ENCODE data around the gene MET. TPM values are rescaled to one million over a fixed set of nuclear protein-coding genes. Genes with fewer than 3 reads are reported as not detected.

Gene MET
- total RNA-seq, 1 experiment from 2014 or later: 200 TPM

DNA sequence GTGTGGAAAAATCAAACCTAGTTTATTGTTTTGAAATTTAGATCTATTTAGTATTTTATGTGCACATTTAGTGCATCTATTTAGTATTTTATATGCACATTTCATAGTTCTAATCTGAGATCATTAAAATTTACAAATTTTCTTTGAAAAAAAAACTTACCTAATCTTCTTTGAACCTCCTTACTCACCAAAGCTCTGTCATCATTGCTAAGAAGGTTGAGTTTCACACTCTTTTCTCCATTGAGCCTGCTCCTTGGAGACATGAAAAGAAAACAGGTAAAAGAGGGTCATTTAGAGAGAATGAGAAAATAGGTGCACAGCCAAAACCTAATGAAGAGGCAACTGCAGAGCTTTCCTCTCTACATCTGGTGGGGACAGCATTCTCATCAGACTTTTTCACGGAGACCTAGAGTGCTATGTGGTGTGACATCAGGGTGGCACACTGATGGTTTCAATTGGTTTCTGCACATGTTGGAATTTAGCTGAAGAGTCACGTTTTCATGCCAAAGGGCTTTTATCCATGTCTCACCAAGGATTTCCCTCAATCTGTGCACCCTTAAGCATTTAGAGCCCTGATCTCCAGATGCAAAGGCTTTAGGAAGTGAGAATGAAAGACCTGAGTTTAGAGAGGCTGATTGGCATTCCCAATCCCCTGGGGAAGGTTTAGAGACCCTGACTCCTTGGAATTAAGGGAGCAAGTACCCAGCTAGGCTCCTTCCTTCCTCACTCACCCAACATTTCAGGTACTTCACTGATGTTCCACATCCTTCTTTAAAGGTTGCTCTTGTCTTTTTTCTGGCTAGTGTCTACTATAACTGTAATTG is 101.1 kb downstream of the MET start:
- DNase-seq (ENCODE audit: low read depth, low spot score) (no peak), ATAC-seq (no peak)
- H4K20me1 ChIP-seq (ENCODE audit: insufficient read depth): no peaks in the 10 kb centered on the region
- H3K9me3 ChIP-seq (ENCODE audit: control insufficient read depth in 1 of 2, insufficient read depth in 1 of 2, low read depth in 1 of 2, low read length in 2 of 2): no peaks in the 10 kb centered on the region
- TF ChIP-seq, protein P1, sequence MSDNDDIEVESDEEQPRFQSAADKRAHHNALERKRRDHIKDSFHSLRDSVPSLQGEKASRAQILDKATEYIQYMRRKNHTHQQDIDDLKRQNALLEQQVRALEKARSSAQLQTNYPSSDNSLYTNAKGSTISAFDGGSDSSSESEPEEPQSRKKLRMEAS (IDR thresholded peaks at IDR 0.05): no peak
- no peak for TF ChIP-seq POLR2A (IDR thresholded peaks at IDR 0.05; ENCODE audit: borderline replicate concordance, extremely low read depth, insufficient read depth, insufficient read length)
- TF ChIP-seq POLR2AphosphoS5 (IDR thresholded peaks at IDR 0.05; ENCODE audit: low read depth, low read length): 0 out of 2 replicates have a peak, but pooled peaks have one; percentile 28
- H3K27ac ChIP-seq (ENCODE audit: low read depth, low read length): peak overlapping the region; percentile 97
- H3K79me2 ChIP-seq (ENCODE audit: insufficient read depth, low read length): peaks cover 48% of the 10 kb centered on the region
- POLR2A ChIA-PET: interaction anchor here (1.5 kb wide), 2 partner anchors 10 to 247 kb away, joined by 3 to 8 read pairs; no protein-coding TSS in a partner anchor
- BruUV-seq (replicated peaks): no TSS peak
- no peaks in the 10 kb centered on the region for H3K9me2 ChIP-seq (ENCODE audit: insufficient read depth)
- peak overlapping the region; percentile 53 for H3K4me2 ChIP-seq (ENCODE audit: low read length)
- RAD21 ChIA-PET (ENCODE audit: low non-redundant PET in 1 of 2, low total read pairs in 2 of 2, uncharacterized antibody in 2 of 2, unreplicated experiment in 2 of 2): no interaction called here
- peaks cover under 1 to 55% of the 10 kb centered on the region in 2 experiments; a peak in 3 of 4 replicates for H3K36me3 ChIP-seq (ENCODE audit: control insufficient read depth in 1 of 2, insufficient read depth in 2 of 2, low read length in 2 of 2)
- H3K4me1 ChIP-seq (ENCODE audit: control insufficient read depth in 1 of 2, insufficient read depth in 2 of 2, low read length in 2 of 2): peaks cover 85 to 99% of the 10 kb centered on the region in 2 experiments
- intact Hi-C loops (cut with micrococcal nuclease): loop anchor here (10.0 kb wide), 1 partner anchor 98 kb away; the partner anchor contains the start of gene MET
- H2AFZ ChIP-seq (ENCODE audit: low read depth, low read length, poor library complexity, severe bottlenecking): no peak overlapping the region
- peak overlapping the region in 1 of 2 experiments; percentile 8; a peak in 1 of 4 replicates for H3K4me3 ChIP-seq (replicated peaks in 1 of 2; ENCODE audit: low read depth in 1 of 2, low read length in 2 of 2)
- CTCF ChIA-PET: interaction anchor here (0.6 kb wide), 1 partner anchor 11 kb away, joined by 3 read pairs; no protein-coding TSS in a partner anchor
- H3K27me3 ChIP-seq (ENCODE audit: insufficient read depth, low read length): no peaks in the 10 kb centered on the region
- peak overlapping the region; percentile 36 for H3K9ac ChIP-seq (ENCODE audit: low read length)

DNA sequence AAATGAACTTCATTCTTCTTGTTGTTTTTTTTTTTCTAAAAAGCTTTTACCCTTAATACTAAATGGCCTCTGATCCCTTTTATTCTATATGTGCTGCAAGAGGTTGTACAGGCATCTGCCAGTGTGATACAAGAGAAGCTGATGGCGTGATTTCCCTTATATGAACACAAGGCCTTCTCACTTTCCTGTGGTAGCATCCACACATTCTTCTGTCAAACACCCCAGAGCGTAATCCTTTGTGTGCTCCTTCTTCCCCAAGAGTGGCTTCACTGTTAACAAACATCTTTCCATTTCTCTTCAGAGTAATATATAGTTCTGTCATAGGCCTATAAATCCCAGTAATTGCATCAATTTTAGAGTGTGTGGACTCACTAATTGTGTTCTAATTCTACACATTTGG is 104.0 kb downstream of the MET start:
- ATAC-seq: peak; percentile 27
- Histone ChIP-seq H3K9me3 (ENCODE audit: control insufficient read depth in 1 of 2, insufficient read depth in 1 of 2, low read depth in 1 of 2, low read length in 2 of 2) (no peaks in the 10 kb centered on the region), H3K79me2 (ENCODE audit: insufficient read depth, low read length) (peaks cover 66% of the 10 kb centered on the region), H2AFZ (ENCODE audit: low read depth, low read length, poor library complexity, severe bottlenecking) (no peak overlapping the region), H4K20me1 (ENCODE audit: insufficient read depth) (no peaks in the 10 kb centered on the region), H3K4me2 (ENCODE audit: low read length) (peak overlapping the region; percentile 70), H3K27ac (ENCODE audit: low read depth, low read length) (peak overlapping the region; percentile 97), H3K4me1 (ENCODE audit: control insufficient read depth in 1 of 2, insufficient read depth in 2 of 2, low read length in 2 of 2) (peaks cover 90 to 100% of the 10 kb centered on the region in 2 experiments), H3K27me3 (ENCODE audit: insufficient read depth, low read length) (no peaks in the 10 kb centered on the region), H3K4me3 (replicated peaks in 1 of 2; ENCODE audit: low read depth in 1 of 2, low read length in 2 of 2) (no peak overlapping the region), H3K9me2 (ENCODE audit: insufficient read depth) (no peaks in the 10 kb centered on the region), H3K9ac (ENCODE audit: low read length) (peak overlapping the region; percentile 56), H3K36me3 (ENCODE audit: control insufficient read depth in 1 of 2, insufficient read depth in 2 of 2, low read length in 2 of 2) (peaks cover 13 to 64% of the 10 kb centered on the region in 2 experiments)
- ChIA-PET RAD21 (ENCODE audit: low non-redundant PET in 1 of 2, low total read pairs in 2 of 2, uncharacterized antibody in 2 of 2, unreplicated experiment in 2 of 2) (interaction anchor here in 1 of 2 experiments (1.5 kb wide), 1 partner anchor 104 kb away, joined by 4 read pairs; the partner anchor contains the start of gene MET), POLR2A (interaction anchor here (0.8 to 1.5 kb wide), 2 partner anchors 59 to 88 kb away, joined by 4 to 5 read pairs; no protein-coding TSS in a partner anchor), CTCF (interaction anchor here (1.1 kb wide), 1 partner anchor 11 kb away, joined by 3 read pairs; no protein-coding TSS in a partner anchor)
- no peak for DNase-seq (ENCODE audit: low read depth, low spot score)
- BruUV-seq (replicated peaks): TSS peak; percentile 43
- intact Hi-C loops (cut with micrococcal nuclease): loop anchor here (5.0 to 10.0 kb wide), 3 partner anchors 69 to 101 kb away; partner anchors contain the start of gene MET
- no peak for TF ChIP-seq SIN3A (IDR thresholded peaks at IDR 0.05; ENCODE audit: low read depth)
- no peak for TF ChIP-seq ZNF274 (IDR thresholded peaks at IDR 0.05; ENCODE audit: low read depth, low read length)
- TF ChIP-seq POLR2A (IDR thresholded peaks at IDR 0.05; ENCODE audit: borderline replicate concordance, extremely low read depth, insufficient read depth, insufficient read length): no peak
- TF ChIP-seq RAD21 (IDR thresholded peaks at IDR 0.05; ENCODE audit: low read depth): no peak
- TF ChIP-seq, protein P2, sequence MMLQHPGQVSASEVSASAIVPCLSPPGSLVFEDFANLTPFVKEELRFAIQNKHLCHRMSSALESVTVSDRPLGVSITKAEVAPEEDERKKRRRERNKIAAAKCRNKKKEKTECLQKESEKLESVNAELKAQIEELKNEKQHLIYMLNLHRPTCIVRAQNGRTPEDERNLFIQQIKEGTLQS (IDR thresholded peaks at IDR 0.05): no peak
- TF ChIP-seq ELF1 (IDR thresholded peaks at IDR 0.05; ENCODE audit: borderline replicate concordance, low read depth): no peak
- TF ChIP-seq EGR1 (IDR thresholded peaks at IDR 0.05; ENCODE audit: low read depth): no peak
- TF ChIP-seq, protein P3, sequence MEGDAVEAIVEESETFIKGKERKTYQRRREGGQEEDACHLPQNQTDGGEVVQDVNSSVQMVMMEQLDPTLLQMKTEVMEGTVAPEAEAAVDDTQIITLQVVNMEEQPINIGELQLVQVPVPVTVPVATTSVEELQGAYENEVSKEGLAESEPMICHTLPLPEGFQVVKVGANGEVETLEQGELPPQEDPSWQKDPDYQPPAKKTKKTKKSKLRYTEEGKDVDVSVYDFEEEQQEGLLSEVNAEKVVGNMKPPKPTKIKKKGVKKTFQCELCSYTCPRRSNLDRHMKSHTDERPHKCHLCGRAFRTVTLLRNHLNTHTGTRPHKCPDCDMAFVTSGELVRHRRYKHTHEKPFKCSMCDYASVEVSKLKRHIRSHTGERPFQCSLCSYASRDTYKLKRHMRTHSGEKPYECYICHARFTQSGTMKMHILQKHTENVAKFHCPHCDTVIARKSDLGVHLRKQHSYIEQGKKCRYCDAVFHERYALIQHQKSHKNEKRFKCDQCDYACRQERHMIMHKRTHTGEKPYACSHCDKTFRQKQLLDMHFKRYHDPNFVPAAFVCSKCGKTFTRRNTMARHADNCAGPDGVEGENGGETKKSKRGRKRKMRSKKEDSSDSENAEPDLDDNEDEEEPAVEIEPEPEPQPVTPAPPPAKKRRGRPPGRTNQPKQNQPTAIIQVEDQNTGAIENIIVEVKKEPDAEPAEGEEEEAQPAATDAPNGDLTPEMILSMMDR (IDR thresholded peaks at IDR 0.05 in 2 of 3, conservative IDR thresholded peaks at IDR 0.05 in 1 of 3; ENCODE audit: borderline replicate concordance in 1 of 3, insufficient read depth in 1 of 3, low read depth in 2 of 3, low read length in 2 of 3): no peak
- TF ChIP-seq, protein P4, sequence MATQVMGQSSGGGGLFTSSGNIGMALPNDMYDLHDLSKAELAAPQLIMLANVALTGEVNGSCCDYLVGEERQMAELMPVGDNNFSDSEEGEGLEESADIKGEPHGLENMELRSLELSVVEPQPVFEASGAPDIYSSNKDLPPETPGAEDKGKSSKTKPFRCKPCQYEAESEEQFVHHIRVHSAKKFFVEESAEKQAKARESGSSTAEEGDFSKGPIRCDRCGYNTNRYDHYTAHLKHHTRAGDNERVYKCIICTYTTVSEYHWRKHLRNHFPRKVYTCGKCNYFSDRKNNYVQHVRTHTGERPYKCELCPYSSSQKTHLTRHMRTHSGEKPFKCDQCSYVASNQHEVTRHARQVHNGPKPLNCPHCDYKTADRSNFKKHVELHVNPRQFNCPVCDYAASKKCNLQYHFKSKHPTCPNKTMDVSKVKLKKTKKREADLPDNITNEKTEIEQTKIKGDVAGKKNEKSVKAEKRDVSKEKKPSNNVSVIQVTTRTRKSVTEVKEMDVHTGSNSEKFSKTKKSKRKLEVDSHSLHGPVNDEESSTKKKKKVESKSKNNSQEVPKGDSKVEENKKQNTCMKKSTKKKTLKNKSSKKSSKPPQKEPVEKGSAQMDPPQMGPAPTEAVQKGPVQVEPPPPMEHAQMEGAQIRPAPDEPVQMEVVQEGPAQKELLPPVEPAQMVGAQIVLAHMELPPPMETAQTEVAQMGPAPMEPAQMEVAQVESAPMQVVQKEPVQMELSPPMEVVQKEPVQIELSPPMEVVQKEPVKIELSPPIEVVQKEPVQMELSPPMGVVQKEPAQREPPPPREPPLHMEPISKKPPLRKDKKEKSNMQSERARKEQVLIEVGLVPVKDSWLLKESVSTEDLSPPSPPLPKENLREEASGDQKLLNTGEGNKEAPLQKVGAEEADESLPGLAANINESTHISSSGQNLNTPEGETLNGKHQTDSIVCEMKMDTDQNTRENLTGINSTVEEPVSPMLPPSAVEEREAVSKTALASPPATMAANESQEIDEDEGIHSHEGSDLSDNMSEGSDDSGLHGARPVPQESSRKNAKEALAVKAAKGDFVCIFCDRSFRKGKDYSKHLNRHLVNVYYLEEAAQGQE (IDR thresholded peaks at IDR 0.05; ENCODE audit: low read depth): no peak

Data from HCT116 (cell line).